ENCODE data around the gene TMC4.
"Not testable (repeated sequence)": the region's sequence is repeated elsewhere in the genome, so short reads cannot be mapped to it uniquely, and the experiment has no call there.

Gene TMC4

GRCh38 chr19:54180691-54181091, 7.7 kb upstream of the TMC4 start:
- Histone ChIP-seq H3K4me1 (ENCODE audit: insufficient read depth, low read length) (peaks cover 29% of the 10 kb centered on the region), H3K4me3 (ENCODE audit: low read length) (no peak overlapping the region), H3K36me3 (ENCODE audit: insufficient read depth, low read length) (peaks cover 28% of the 10 kb centered on the region), H3K9me3 (ENCODE audit: low read length) (no peaks in the 10 kb centered on the region), H2AFZ (ENCODE audit: low read depth, low read length) (no peak overlapping the region), H3K27me3 (ENCODE audit: insufficient read depth, low read length) (no peaks in the 10 kb centered on the region)

GRCh38 chr19:54179921-54180461, 7.0 kb upstream of the TMC4 start:
- Histone ChIP-seq H3K27me3 (ENCODE audit: insufficient read depth, low read length) (no peaks in the 10 kb centered on the region), H2AFZ (ENCODE audit: low read depth, low read length) (no peak overlapping the region), H3K9me3 (ENCODE audit: low read length) (no peaks in the 10 kb centered on the region), H3K36me3 (ENCODE audit: insufficient read depth, low read length) (peaks cover 28% of the 10 kb centered on the region), H3K4me1 (ENCODE audit: insufficient read depth, low read length) (peaks cover 29% of the 10 kb centered on the region), H3K4me3 (ENCODE audit: low read length) (no peak overlapping the region)

GRCh38 chr19:54179262-54179852, 6.4 kb upstream of the TMC4 start:
- H3K9me3 ChIP-seq (ENCODE audit: low read length), result no peaks in the 10 kb centered on the region
- H2AFZ ChIP-seq (ENCODE audit: low read depth, low read length), result no peak overlapping the region
- no peak overlapping the region for H3K4me3 ChIP-seq (ENCODE audit: low read length)
- peaks cover 28% of the 10 kb centered on the region for H3K36me3 ChIP-seq (ENCODE audit: insufficient read depth, low read length)
- H3K4me1 ChIP-seq (ENCODE audit: insufficient read depth, low read length), result peaks cover 29% of the 10 kb centered on the region
- no peaks in the 10 kb centered on the region for H3K27me3 ChIP-seq (ENCODE audit: insufficient read depth, low read length)

GRCh38 chr19:54178581-54179261, 5.8 kb upstream of the TMC4 start:
- no peak overlapping the region for H2AFZ ChIP-seq (ENCODE audit: low read depth, low read length)
- H3K4me3 ChIP-seq (ENCODE audit: low read length), result no peak overlapping the region
- peaks cover 24% of the 10 kb centered on the region for H3K36me3 ChIP-seq (ENCODE audit: insufficient read depth, low read length)
- no peaks in the 10 kb centered on the region for H3K9me3 ChIP-seq (ENCODE audit: low read length)
- H3K27me3 ChIP-seq (ENCODE audit: insufficient read depth, low read length), result no peaks in the 10 kb centered on the region
- peaks cover 29% of the 10 kb centered on the region for H3K4me1 ChIP-seq (ENCODE audit: insufficient read depth, low read length)

GRCh38 chr19:54173951-54174834, 1.2 kb upstream of the TMC4 start:
- no peak overlapping the region for H2AFZ ChIP-seq (ENCODE audit: low read depth, low read length)
- H3K4me3 ChIP-seq (ENCODE audit: low read length), result no peak overlapping the region
- no peaks in the 10 kb centered on the region for H3K9me3 ChIP-seq (ENCODE audit: low read length)
- H3K27me3 ChIP-seq (ENCODE audit: insufficient read depth, low read length), result no peaks in the 10 kb centered on the region
- H3K36me3 ChIP-seq (ENCODE audit: insufficient read depth, low read length), result peaks cover 12% of the 10 kb centered on the region
- peaks cover 11% of the 10 kb centered on the region for H3K4me1 ChIP-seq (ENCODE audit: insufficient read depth, low read length)

GRCh38 chr19:54173359-54173699, 369 bp upstream of the TMC4 start:
- peaks cover 2% of the 10 kb centered on the region for H3K4me1 ChIP-seq (ENCODE audit: insufficient read depth, low read length)
- H3K4me3 ChIP-seq (ENCODE audit: low read length), result no peak overlapping the region
- no peaks in the 10 kb centered on the region for H3K9me3 ChIP-seq (ENCODE audit: low read length)
- no peaks in the 10 kb centered on the region for H3K27me3 ChIP-seq (ENCODE audit: insufficient read depth, low read length)
- H2AFZ ChIP-seq (ENCODE audit: low read depth, low read length), result no peak overlapping the region
- H3K36me3 ChIP-seq (ENCODE audit: insufficient read depth, low read length), result peaks cover 7% of the 10 kb centered on the region

- H3K36me3 ChIP-seq (ENCODE audit: insufficient read depth, low read length); H3K27me3 ChIP-seq (ENCODE audit: insufficient read depth, low read length); H3K9me3 ChIP-seq (ENCODE audit: low read length); H2AFZ ChIP-seq (ENCODE audit: low read depth, low read length); H3K4me1 ChIP-seq (ENCODE audit: insufficient read depth, low read length); H3K4me3 ChIP-seq (ENCODE audit: low read length): not testable (repeated sequence)
Observed at GRCh38 chr19:54171736-54172431, 1.1 kb downstream of the TMC4 start.

GRCh38 chr19:54169149-54169740, 3.7 kb downstream of the TMC4 start:
- no peak overlapping the region for H3K4me3 ChIP-seq (ENCODE audit: low read length)
- H3K27me3 ChIP-seq (ENCODE audit: insufficient read depth, low read length), result no peaks in the 10 kb centered on the region
- no peaks in the 10 kb centered on the region for H3K36me3 ChIP-seq (ENCODE audit: insufficient read depth, low read length)
- no peak overlapping the region for H2AFZ ChIP-seq (ENCODE audit: low read depth, low read length)
- no peaks in the 10 kb centered on the region for H3K4me1 ChIP-seq (ENCODE audit: insufficient read depth, low read length)
- H3K9me3 ChIP-seq (ENCODE audit: low read length), result peaks cover 8% of the 10 kb centered on the region

GRCh38 chr19:54168174-54168917, 4.6 kb downstream of the TMC4 start:
- no peaks in the 10 kb centered on the region for H3K27me3 ChIP-seq (ENCODE audit: insufficient read depth, low read length)
- H3K4me3 ChIP-seq (ENCODE audit: low read length), result no peak overlapping the region
- no peaks in the 10 kb centered on the region for H3K36me3 ChIP-seq (ENCODE audit: insufficient read depth, low read length)
- no peak overlapping the region for H2AFZ ChIP-seq (ENCODE audit: low read depth, low read length)
- peaks cover 12% of the 10 kb centered on the region for H3K9me3 ChIP-seq (ENCODE audit: low read length)
- no peaks in the 10 kb centered on the region for H3K4me1 ChIP-seq (ENCODE audit: insufficient read depth, low read length)

GRCh38 chr19:54165222-54165621, 7.7 kb downstream of the TMC4 start:
- no peak overlapping the region for H2AFZ ChIP-seq (ENCODE audit: low read depth, low read length)
- peaks cover 8% of the 10 kb centered on the region for H3K4me1 ChIP-seq (ENCODE audit: insufficient read depth, low read length)
- H3K27me3 ChIP-seq (ENCODE audit: insufficient read depth, low read length), result no peaks in the 10 kb centered on the region
- H3K36me3 ChIP-seq (ENCODE audit: insufficient read depth, low read length), result no peaks in the 10 kb centered on the region
- peaks cover 13% of the 10 kb centered on the region for H3K9me3 ChIP-seq (ENCODE audit: low read length)
- H3K4me3 ChIP-seq (ENCODE audit: low read length), result no peak overlapping the region

GRCh38 chr19:54164369-54165068, 8.4 kb downstream of the TMC4 start:
- H3K4me3 ChIP-seq (ENCODE audit: low read length), result no peak overlapping the region
- peaks cover 13% of the 10 kb centered on the region for H3K9me3 ChIP-seq (ENCODE audit: low read length)
- H3K27me3 ChIP-seq (ENCODE audit: insufficient read depth, low read length), result no peaks in the 10 kb centered on the region
- H2AFZ ChIP-seq (ENCODE audit: low read depth, low read length), result no peak overlapping the region
- peaks cover 8% of the 10 kb centered on the region for H3K4me1 ChIP-seq (ENCODE audit: insufficient read depth, low read length)
- no peaks in the 10 kb centered on the region for H3K36me3 ChIP-seq (ENCODE audit: insufficient read depth, low read length)
